A673 (cell line): ENCODE results near the gene TSC22D3. TPM values are rescaled to one million over a fixed set of nuclear protein-coding genes. Genes with fewer than 3 reads are reported as not detected.

Experiments
- BruUV-seq: library from RNA; stranded (reverse); fragments of 400-500 nt; replicated peaks from 2 replicates; lab custom pipeline; 2021; lab: Mats Ljungman, UMichigan
- CTCF ChIA-PET: fragments of 300-600 bp; sonication (Branson Sonifier 250); formaldehyde crosslinking; loops from one replicate; lab custom pipeline; 2022; ENCODE audit warnings: antibody characterized with exemption; lab: Charles Lee
- POLR2A ChIA-PET: fragments of 300-600 bp; sonication (Branson Sonifier 250); formaldehyde crosslinking; loops from one replicate; lab custom pipeline; 2022; ENCODE audit warnings: antibody characterized with exemption; ENCODE audit not compliant: low non-redundant PET; lab: Charles Lee
- DNase-seq: peaks from one replicate; pipeline ENCODE4 v3.0.0-alpha.2; 2015; ENCODE audit warnings: low spot score
- H3K27ac ChIP-seq: fragments of 200-600 bp; sonication (generic); 2 replicates; pipeline ENCODE4 v1.5.1; 2016; ENCODE audit warnings: mixed run types, low read depth, mild to moderate bottlenecking, mixed read lengths, antibody characterized with exemption, low read length; ENCODE audit not compliant: poor library complexity, severe bottlenecking
- H3K27me3 ChIP-seq: fragments of 200-600 bp; sonication (generic); replicated peaks from 2 replicates; pipeline ENCODE4 v1.6.1; 2017; ENCODE audit warnings: mixed run types, low read depth, mild to moderate bottlenecking, mixed read lengths, antibody characterized with exemption, low read length; ENCODE audit not compliant: insufficient read depth, poor library complexity
- H3K36me3 ChIP-seq: fragments of 200-600 bp; sonication (generic); 2 replicates; pipeline ENCODE4 v1.6.1; 2016; ENCODE audit warnings: mixed run types, mild to moderate bottlenecking, mixed read lengths, antibody characterized with exemption, low read length; ENCODE audit not compliant: insufficient read depth, poor library complexity, severe bottlenecking
- H3K4me1 ChIP-seq: fragments of 200-600 bp; sonication (generic); 2 replicates; pipeline ENCODE4 v1.6.1; 2017; ENCODE audit warnings: mixed run types, mild to moderate bottlenecking, mixed read lengths, antibody characterized with exemption, low read length; ENCODE audit not compliant: insufficient read depth, poor library complexity, severe bottlenecking
- H3K4me3 ChIP-seq: fragments of 200-600 bp; sonication (generic); 2 replicates; pipeline ENCODE4 v1.5.1; 2016; ENCODE audit warnings: low read depth, mixed run types, mild to moderate bottlenecking, mixed read lengths, low read length; ENCODE audit not compliant: poor library complexity, severe bottlenecking
- H3K9me3 ChIP-seq: fragments of 200-600 bp; sonication (generic); 2 replicates; pipeline ENCODE4 v1.6.1; 2016; ENCODE audit warnings: mixed run types, low read depth, mild to moderate bottlenecking, mixed read lengths, antibody characterized with exemption, low read length; ENCODE audit not compliant: poor library complexity, severe bottlenecking
- CTCF ChIP-seq: fragments of 300-800, 200-600 bp; sonication (generic); conservative IDR thresholded peaks from 2 replicates; pipeline ENCODE4 v1.5.1; 2017; ENCODE audit warnings: low read depth, mild to moderate bottlenecking, antibody characterized with exemption, low read length, moderate library complexity, mixed read lengths
- EZH2 ChIP-seq: fragments of 200-600 bp; sonication (generic); IDR thresholded peaks from 2 replicates; pipeline ENCODE4 v1.6.1; 2017; ENCODE audit warnings: borderline replicate concordance, low read depth, mild to moderate bottlenecking, mixed read lengths, antibody characterized with exemption, low read length; ENCODE audit not compliant: poor library complexity, severe bottlenecking
- intact Hi-C: fragments of 100-400 bp; cut with micrococcal nuclease; formaldehyde crosslinking; loops from one replicate; pipeline ENCODE4 v1.10.0; 2022; ENCODE audit not compliant: unreplicated experiment
- total RNA-seq: library from RNA; stranded (reverse); gene quantifications from 2 replicates; pipeline ENCODE4 v1.2.3, GENCODE V29; 2021

TSC22D3 gene
- total RNA-seq, 1 experiment from 2014 or later, result 10.6 TPM

DNA sequence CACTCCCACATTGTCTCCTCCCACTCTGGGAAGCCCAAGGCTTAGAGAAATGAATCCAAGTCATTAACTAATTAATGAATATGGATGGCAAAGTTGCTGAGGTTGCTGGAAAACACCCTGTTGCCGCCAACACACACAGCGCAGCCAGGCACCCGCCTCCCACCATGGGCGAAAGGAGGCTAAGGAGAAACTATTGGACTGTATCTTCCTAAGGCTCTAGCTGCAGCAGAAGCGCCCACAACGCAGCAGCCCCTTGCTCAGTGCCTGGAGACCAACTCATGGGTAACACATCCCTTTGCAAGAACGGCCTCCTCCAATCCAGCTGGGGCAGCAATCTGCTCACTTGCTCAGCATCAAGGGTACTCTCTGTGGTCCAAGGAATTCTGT, 34.2 kb downstream of the TSC22D3 start:
- Histone ChIP-seq H3K27ac (no peak overlapping the region), H3K36me3 (no peaks in the 10 kb centered on the region), H3K9me3 (no peaks in the 10 kb centered on the region), H3K4me3 (no peak overlapping the region), H3K27me3 (peaks cover 4% of the 10 kb centered on the region), H3K4me1 (peaks cover 25% of the 10 kb centered on the region)
- ChIA-PET CTCF (no interaction called here), POLR2A (no interaction called here)
- intact Hi-C loops, result no loop called here
- no TSS peak for BruUV-seq
- DNase-seq, result no peak
- TF ChIP-seq CTCF (no peak), EZH2 (no peak)

- TF ChIP-seq EZH2 (no peak), CTCF (no peak)
- Histone ChIP-seq H3K27me3 (no peaks in the 10 kb centered on the region), H3K4me3 (no peak overlapping the region), H3K9me3 (no peaks in the 10 kb centered on the region), H3K4me1 (peaks cover 28% of the 10 kb centered on the region), H3K27ac (no peak overlapping the region), H3K36me3 (no peaks in the 10 kb centered on the region)
- DNase-seq, result no peak
- POLR2A ChIA-PET, result no interaction called here
- intact Hi-C loops, result no loop called here
- CTCF ChIA-PET, result no interaction called here
- no TSS peak for BruUV-seq
These were observed 36.0 kb downstream of the TSC22D3 start for GRCh38 chrX:107739541-107739940.

DNA sequence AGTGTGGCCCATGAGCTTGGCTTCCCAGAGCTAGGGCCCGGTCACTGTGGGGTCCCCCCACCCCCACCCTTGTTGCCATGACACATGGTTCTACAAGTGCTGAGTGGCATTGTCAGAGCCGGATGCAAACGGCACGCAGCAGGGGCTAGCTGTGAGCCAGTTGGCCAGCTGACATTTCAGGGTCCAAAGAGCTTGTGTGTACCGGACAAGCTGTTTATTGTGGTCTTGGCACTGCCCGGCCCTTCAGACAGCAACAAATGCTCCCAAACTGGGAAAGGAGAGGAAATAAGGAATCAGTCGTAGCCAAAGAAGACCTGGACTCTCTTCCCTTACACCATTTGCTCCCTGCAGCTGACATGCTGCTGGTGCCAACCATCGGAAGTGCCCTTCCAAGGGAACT, 36.8 kb downstream of the TSC22D3 start:
- Histone ChIP-seq H3K9me3 (no peaks in the 10 kb centered on the region), H3K27me3 (no peaks in the 10 kb centered on the region), H3K4me1 (peaks cover 30% of the 10 kb centered on the region), H3K36me3 (no peaks in the 10 kb centered on the region), H3K4me3 (no peak overlapping the region), H3K27ac (no peak overlapping the region)
- intact Hi-C loops, result no loop called here
- no peak for DNase-seq
- POLR2A ChIA-PET, result no interaction called here
- TF ChIP-seq CTCF (no peak), EZH2 (no peak)
- no TSS peak for BruUV-seq
- CTCF ChIA-PET, result no interaction called here
